GM19468 (cell line): Measurements from ENCODE around the gene ETFA.

Source experiments
- ATAC-seq: cut with Tn5 transposase; IDR thresholded peaks from one replicate; pipeline ENCODE4 v1.9.1; 2021; ENCODE audit warnings: mild to moderate bottlenecking, moderate library complexity, moderate number of reproducible peaks; ENCODE audit not compliant: unreplicated experiment; ENCODE audit errors: extremely low read depth

The ETFA gene

DNA sequence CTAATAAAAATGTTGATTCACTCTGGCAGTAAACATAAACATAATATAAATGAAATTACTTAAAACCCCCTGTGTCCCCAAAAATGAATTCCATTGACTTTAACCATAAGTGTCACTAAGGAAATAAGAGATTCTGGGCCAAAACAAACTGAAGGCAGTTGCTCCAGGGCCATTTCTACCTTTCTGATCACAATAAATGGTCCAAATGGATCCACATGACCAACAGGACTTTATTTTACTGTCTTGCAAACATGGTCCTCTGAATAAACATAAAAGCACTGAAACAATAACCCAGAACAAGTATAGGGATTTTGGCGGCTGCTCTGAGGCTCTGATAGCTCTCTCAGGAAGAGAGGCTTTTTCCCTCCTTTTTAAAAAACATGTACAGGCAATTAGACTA, 77.3 kb downstream of the ETFA start:
- ATAC-seq = no peak

DNA sequence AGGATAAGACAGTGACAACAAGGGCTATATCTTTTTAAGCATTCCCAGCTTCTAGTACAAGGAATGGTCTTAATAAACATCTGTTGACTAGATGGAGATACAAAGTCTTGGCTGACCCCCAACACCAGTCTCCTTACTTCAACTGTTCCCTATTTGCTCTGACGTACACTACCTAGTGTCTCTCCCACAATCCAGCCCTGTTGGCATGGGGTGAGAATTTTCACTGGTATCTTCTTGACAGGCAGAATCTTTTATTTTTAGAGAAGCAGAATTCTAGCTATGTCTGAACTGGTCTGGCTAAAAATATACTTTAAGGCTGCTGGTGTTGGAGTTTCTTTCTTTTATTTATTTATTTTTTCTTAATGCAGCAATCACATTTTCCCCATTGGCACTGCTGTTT, 82.0 kb downstream of the ETFA start:
- no peak for ATAC-seq

DNA sequence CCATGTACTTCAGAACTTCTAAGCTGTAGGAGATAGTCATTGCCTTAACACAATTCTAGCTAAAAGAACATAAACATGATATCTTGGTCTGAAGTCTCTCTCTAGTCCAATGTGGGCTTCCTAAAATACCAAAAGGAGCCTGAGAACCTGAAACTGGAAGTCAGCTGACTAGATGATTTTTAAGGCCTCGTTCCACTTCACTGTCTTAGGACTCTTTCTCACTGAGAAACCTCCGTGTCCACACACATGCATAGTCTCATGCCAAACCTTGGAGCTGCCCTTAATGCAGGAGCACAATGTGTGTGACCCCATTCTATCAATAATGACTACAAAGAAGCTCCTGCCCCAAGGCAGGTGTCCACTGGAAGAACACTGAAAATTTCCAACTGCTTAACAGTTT, 87.7 kb downstream of the ETFA start:
- no peak for ATAC-seq

DNA sequence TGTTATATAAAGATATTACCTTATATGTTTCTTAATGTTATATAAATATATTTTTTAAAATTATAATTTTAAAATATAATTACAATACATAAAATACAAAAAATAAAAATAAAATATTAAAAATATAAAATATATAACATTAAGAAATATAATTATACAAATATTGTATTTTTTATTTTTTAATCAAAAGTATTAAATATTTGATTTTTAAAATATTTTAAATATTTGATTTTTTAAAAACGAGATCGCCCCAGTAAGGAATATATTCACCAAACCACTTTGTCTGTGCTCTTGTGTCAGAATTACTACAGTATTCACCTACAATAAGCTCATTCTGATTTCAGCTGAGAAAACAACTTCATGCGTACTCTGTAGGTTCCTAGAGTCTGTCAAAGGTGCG, 89.1 kb downstream of the ETFA start:
- ATAC-seq = no peak

DNA sequence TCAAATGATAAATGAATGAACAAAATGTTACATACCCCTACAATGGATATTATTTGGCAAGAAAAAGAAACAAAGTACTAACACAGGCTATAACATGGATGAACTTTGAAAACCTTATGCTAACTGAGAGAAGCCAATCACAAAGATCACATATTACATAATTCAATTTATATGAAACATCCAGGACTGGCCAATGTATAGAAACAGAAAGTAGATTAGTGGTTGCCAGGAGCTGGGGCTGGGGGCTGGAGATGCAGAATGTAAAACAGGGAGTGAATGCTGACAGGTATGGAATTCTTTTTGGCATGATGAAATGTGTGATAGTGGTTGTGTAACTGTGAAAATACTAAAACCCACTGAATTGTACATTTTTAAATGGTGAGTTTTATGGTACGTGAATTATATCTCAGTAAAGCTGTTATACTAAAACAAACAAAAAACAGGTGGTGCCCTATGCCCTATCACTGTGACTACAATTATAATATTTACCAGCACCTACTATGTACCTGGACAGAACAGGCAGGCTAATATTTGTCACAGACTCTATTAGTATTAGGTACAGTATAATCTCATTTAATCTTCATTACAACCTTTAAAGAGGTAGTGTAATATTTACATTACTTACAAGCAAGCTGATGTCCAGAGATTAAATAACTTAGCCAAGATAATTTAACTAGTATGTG, 90.0 kb downstream of the ETFA start:
- no peak for ATAC-seq

DNA sequence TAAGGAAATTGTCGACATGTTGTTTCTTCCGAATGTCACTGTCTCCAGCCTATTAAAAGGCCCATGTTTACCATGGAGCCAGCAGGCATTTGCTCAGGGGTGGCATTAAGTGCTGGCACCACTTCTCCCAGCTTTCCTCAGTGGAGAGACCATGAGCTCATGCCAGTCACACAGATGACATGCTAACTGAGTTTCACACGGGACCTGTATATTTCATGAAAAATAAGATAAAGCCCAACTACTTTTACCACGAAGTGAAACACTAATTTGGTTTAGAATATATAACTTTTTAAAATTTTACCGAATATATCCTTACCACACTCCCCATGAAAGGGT, 93.4 kb downstream of the ETFA start:
- ATAC-seq = no peak

DNA sequence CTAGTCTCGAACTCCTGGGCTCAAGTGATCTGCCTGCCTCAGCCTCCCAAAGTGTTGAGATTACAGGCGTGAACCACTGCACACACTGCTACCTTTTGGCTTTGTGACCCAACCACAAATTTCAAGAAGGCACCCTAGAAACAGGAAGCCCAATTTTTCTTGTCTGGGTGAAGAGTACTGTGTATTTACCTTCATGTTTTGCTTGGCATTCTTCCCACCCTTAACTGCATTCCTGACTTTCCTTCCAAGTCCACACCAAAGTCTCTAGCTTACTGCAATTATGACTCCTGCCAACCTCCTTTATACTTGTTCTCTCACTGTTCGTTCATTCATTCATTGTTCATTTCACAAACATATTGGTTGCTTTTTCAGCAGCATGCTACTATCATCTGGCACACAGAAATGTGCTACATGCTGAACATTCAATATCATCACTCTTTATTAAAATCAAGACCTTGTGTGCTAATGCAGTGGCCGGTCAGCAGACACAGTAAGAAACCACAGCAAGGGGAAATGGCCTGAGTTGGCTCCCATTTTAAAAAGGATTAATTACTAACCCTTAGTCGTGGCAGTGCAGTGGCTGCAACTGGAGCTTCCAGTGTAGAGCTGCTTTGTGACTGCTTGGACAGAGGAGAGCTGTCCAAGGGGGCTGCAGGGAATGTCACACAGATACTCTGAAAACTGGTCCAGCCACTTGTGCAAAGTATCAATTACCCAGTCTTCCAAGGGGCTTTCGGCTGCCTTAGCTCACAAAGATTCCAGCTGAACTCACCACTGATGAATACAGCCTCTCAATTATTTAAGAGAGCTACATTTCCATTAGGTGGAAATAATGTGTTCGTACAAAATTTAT, 94.0 kb downstream of the ETFA start:
- no peak for ATAC-seq

DNA sequence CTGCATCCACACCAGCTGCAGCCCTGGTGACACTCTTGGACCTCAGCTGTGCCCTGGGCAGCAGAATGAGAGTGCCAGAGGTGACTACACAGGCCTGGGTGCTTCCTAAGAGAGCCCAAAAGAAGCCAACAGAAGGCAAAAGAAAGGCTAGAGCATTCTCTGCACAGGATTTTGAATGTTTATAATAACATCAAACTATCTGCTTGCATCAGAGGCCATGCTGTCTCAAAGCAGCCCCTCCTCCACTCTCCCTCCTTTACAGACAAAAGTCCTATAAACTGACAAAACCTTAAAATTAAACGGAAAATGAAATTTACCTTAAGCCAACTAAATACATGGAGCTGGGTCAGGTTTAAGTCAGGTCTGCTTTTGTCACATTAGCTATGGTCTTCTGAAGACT, 95.6 kb downstream of the ETFA start:
- no peak for ATAC-seq

DNA sequence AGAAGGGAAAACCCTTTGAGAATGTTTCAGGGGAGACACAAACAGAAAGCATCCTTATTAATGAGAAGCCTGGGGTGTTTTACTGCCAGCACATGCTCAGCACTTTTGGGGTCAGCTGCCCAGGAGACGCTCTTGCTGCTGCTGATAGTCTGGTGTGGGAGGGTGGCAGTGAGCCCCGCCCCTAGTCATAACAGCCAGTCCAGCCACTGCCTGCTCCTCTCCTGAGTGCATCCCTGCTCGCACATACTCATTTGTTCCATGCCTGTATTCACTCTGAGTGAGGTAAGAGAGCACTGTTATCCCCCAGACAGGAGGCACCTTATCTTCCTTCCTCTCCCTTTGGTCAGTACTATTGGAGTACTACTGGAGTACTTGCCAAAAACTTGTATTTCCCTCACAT, 101.3 kb downstream of the ETFA start:
- ATAC-seq = no peak

DNA sequence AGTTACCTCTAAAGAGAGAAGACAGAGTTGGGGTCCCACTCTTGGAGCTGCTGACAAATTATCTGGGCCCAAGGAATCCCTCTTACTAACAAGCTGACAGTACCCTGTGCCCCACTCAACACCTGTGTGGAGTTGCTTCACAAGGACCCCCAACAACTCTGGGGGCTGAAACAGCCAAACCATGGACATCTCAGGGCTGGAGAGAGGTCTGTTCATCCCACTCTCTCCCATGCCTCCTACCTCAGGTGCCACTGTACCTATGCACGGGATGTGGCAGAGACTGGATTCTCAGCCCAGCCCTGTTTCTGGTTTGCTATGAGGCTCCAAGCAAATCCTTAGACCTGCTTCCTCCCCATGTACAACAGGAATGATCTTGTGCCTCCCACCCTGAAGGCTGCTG, 101.7 kb downstream of the ETFA start:
- ATAC-seq = no peak

DNA sequence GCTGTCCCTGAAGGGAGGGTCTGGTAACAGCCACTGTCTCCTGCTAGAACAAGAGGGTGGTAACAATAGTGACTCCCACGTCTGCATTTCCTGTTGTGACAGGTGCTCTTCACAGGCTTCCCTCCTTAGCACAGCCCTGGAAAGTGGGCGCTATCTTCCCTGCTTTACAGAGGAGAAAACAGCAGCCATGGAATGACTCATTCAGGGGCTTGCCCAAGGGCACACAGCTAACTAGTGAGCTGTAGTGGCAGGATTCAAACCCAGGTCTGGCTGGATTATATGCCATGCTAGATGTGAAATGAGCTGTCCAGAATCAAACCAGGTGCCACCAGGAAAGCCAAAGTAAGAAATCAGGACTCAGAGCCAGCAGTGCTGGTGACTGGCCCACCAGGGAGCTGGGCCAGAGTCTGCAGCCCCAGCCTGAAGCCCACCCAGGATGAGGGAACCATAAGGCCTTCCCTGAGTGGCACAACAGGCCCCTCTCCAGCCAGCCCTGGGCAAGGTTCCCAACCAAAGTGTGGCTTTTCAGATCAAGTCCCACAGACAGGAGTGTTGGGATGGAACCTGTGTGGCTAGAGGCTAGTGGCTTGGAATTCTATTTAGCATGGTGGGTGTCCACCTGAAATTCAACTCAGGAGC, 102.4 kb downstream of the ETFA start:
- no peak for ATAC-seq

DNA sequence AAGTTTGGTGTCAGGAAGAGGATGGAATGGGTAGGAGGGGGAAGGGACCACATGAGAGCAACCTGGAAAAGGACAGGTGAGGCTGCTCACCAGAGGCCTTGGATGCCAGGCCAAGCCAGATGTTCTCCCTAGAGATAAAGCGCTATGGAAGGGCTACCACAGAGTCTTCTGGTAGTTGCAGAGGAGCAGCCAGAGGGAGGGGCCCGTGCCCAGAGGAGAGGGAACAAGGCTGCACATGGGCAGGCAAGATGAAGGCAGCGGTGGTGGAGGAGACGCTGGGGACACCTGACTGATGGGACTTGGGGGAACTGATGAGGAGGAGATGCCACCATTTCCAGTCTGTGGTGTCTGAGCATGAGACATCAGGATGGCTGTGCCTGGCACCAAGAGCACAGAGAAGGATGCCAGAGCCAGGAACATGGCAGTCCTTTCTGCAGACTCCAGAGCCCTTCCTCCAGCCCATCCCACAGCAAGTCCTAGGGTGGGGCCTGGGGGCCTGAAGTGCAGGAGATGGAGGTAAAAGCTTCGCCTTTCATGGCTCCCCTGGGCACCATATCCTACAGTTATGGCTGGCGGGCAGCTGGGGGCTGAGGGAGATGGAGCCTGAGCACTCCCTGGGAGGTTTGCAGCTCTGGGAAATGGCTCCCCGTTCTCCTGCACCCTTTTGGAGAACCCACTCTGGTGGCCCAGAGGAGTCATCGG, 103.0 kb downstream of the ETFA start:
- no peak for ATAC-seq

DNA sequence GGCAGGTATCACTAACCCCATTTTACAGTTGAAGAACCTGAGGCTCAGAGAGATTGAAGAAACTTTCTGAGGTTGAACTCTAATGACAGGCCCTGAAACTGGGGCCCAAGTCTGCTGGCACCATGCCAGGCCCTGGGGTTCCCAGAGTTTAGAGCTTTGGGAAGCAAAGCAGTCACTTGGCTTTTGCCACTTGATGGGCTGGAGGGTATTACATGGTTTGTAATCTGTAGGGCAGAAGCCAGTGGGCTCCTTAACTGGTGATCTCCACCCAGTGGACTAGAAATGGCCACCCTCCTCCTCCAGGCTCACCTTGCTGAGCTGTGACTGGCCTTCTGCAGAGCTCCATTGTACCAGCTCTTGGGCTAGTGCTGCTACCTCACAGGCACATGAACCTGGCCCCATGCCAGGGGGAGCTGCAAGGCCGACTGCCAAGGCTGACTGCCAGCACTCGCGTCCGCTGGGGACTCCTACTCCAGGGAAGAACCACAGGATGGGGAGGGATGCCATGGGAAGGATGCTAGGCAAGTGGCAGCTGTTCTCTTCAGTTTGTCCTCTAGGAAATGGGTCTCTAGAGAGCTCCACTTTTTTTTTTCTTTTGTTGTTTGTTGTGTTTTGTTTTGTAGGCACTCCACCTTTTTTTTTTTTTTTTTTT, 104.8 kb downstream of the ETFA start:
- no peak for ATAC-seq

DNA sequence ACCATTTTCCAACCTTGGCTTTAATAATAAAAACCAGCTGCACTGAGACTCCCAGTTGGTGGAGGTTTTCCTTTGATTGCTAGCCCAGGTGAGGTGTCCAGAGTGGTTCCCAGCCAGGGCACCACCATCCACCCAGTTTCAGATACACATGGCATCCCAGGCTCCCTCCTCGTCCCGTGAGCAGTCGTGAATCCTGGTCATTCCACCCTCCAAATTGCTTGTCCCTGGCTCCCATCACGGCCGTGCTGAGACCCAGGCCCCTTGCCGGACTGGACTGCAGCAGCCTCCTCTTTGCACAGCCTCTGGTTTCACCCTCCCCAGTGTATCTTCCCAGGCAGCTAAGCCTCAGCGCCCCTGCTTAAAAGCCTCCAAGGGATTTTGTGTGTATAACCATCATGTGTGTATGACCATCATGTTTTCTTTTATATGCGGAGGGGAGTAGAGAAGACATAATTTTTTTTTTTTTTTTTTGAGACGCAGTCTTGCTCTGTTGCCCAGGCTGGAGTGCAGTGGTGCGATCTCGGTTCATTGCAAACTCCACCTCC, 106.3 kb downstream of the ETFA start:
- no peak for ATAC-seq

DNA sequence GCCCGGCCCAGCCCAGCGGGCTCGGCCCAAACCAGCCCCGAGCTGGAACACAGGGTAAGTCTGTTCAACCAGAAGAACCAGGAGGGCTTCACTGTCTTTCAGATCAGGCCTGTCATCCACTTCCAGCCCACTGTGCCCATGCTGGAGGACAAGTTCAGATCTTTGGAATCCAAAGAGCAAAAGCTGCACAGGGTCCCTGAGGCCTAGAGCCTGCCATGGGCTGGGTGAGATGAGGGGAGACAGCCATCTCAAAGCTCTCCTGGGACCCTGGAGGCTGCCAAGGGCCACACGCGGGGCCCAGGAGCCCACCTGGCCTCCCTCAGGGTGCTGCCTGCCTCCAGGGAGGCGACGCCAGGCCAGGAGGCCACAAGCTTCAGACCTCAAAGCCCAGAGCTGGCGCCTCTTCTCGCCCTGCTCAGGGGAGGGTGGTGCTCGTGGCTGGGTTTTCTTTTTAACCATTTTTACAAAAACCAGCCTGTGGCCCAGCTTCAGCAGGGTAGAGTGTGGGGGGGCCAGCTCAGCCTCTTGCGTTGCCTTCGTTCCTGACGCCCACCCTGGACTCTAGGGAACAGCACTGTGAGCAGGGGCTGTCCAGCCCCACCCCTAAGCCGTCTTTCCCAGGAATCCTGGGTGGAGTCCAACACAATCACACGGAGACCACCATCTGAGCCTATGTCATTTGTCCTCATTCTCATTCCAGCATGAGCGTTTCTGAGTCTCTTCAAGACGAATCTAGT, 107.0 kb downstream of the ETFA start:
- no peak for ATAC-seq

DNA sequence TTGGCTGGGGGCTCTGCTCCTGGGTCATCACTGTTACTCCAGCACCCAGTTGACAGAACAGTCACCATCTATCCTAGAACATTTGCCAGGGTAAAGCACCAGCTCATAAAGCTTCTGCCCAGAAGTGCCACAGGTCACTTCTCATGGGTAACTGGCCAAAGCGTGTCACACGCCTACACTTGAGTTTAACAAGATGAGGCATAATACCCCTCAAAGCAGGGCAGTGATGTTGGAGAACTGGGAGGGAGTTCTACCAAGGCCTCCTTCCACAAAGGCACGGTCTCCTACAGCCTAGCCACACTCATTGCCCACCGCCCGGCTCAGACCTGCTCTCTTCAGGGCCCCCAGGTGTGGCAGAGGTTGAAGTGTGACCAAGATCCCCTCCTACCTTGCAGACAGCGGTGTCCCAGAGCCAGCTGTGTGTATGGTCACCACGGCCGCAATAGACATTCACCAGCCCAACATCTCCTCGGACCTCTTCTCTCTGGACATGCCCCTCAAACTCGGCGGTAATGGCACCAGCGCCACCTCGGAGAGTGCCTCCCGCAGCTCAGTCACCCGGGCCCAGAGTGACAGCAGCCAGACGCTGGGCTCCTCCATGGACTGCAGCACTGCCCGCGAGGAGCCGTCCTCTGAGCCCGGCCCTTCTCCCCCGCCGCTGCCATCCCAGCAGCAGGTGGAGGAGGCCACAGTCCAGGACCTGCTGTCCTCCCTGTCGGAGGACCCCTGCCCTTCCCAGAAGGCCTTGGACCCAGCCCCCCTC, 107.7 kb downstream of the ETFA start:
- no peak for ATAC-seq

DNA sequence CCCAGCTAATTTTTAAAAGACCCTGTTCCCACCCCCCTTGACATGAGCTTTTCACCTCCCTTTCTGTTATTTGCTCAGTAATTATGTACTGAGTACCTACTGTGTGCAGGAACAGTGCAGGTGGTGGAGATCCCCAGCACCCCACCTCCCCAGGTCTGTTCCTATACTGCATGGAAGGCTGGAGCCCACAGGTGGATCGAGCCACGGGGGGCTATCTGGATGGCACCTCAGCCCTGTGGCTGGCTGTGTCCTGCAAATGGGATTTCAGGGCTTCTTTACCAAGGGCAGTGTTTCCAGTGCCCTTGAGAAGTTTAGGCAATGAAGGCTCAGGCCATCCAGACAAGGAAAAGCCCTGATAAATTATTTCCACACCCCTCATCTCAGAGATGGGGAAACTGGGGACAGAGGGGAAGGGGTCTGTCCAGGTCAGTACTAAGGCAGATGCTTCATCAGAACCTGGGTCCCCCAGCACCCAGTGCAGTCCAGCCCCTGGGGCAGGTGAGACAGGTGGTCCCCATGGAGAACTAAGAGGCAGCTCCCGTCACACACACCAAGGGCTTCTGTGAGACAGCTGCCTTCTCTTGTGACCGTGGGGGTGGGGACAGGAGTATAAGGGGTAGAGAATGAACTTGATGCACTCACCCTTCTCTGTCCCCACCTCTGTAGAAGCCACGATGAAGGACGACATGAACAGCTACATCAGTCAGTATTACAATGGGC, 109.6 kb downstream of the ETFA start:
- ATAC-seq = no peak

DNA sequence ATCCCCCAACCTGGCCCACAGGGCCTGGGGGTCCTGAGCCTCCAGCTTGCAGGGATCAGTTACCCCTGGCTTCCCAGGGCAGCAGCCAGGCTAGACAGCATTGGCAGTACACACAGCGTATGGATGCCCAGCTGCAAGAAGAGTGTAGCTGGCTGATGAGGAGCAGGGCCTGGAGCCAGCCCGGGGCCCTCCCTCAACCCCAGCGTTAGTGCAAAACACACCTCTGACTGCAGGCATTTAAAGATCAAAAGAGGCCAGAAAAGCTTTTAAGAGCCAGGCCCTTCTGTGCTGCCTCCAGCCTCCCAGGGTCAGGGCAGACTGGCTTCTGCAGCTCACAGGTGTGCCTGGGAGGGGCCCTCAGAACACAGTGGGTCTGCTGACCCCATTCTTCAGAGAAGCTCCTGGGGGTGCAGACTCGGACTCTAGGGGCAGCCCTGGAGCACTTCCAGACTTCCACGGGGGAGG, 110.6 kb downstream of the ETFA start:
- ATAC-seq = no peak
